NCI-H748 treated with DMSO at 0.1 percent for 48 hours (cell line): ENCODE results near the gene HS6ST3.

Source experiments
- DNase-seq: peaks from one replicate; lab custom pipeline; 2025; lab: John Stamatoyannopoulos, UW

The HS6ST3 gene

GRCh38 chr13:96542986-96543385 lies 453.1 kb downstream of the HS6ST3 start:
- DNase-seq, result no peak

DNA sequence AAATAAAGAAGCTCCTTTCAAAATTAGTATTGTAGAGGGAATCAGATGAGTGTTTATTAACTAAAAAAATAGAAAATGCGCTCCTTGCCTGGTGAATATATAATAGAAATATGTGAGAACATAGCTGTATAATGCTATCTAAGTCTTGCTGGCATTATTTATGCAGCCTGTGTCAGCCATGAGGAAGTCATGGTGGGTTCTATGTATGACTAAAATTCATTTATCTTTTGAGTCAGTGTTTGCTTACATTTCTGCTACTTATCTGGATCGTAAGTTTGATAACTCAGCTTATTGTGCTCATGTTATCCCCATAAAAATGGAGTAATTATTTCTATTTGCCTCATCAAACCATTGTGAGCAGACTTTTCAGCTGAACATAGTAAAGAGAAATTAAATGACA lies 455.1 kb downstream of the HS6ST3 start:
- no peak for DNase-seq

DNA sequence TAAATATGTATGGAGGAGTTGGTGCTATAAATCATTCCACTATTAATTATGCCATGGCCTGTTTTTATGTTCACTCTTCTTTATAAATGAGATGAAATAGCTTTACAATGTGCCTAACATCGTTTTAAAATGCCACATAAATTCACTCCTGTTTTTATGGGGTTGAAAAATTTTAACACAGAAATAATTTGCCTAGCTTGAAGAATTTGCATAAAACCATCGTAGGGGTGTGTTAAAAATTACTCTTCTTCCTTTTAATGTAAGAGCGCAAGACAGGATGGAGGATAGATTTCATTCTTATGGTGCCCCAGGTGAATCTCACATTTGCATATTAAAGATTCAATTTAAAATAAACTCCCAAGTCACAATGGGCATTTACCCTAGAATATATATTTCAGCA lies 456.6 kb downstream of the HS6ST3 start:
- DNase-seq, result no peak

DNA sequence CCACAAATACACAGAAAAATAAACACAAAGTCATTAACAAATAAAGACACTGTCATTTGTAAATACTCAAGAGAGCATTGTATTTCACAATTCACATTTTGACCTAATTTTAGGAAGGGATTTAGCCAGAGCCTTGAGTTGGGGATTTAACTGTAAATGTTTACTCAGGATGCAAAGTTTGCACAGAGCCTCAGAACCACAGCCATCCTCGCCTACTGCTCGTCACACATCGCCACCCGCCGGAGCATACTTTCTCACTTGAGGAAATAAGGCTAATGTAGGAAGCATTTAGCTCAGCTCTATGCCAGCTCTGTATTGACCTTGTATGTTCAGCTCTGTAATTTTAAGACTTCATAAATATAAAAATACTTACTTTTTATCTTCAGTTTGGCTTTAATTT lies 461.6 kb downstream of the HS6ST3 start:
- DNase-seq, result peak; percentile 43

DNA sequence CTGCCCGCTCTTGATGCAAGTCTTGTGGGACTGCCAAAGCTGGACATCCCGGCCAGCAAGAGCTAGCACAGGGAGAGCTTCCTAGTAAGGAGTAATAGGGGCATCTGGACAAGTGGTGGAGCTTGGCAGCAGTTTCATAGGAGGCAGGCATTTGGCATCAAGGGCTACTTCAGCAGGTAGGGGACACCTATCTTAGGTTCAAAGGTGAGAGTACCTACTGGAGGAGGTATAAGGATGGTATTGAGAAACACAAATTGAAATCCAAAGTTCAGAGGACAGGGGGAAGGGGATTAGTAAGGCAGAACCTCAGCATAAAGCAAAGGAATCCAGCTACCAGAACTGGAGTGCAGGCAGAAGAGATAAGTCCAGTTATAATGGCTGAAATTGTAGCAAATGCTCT lies 462.7 kb downstream of the HS6ST3 start:
- DNase-seq, result no peak

DNA sequence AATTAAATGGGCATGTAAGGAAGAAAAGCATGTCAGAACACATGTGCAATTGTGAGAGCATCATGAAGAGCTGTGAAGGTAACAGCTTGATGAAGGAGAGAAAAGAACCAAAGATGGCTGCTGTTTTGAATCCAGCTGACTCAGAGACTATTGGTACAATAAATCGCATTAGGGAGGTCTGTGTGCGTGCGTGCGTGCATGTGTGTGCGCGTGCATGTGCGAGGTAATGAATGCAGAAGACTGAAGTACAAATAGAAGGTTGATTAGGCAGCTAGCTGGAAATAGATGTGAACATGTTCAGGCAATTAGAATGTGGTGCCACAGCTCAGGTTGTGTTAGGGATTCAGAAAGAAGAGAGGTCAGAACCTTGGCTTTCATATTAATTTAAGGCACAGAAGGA lies 463.9 kb downstream of the HS6ST3 start:
- DNase-seq, result no peak

GRCh38 chr13:96573563-96573962 lies 483.7 kb downstream of the HS6ST3 start:
- DNase-seq, result no peak

DNA sequence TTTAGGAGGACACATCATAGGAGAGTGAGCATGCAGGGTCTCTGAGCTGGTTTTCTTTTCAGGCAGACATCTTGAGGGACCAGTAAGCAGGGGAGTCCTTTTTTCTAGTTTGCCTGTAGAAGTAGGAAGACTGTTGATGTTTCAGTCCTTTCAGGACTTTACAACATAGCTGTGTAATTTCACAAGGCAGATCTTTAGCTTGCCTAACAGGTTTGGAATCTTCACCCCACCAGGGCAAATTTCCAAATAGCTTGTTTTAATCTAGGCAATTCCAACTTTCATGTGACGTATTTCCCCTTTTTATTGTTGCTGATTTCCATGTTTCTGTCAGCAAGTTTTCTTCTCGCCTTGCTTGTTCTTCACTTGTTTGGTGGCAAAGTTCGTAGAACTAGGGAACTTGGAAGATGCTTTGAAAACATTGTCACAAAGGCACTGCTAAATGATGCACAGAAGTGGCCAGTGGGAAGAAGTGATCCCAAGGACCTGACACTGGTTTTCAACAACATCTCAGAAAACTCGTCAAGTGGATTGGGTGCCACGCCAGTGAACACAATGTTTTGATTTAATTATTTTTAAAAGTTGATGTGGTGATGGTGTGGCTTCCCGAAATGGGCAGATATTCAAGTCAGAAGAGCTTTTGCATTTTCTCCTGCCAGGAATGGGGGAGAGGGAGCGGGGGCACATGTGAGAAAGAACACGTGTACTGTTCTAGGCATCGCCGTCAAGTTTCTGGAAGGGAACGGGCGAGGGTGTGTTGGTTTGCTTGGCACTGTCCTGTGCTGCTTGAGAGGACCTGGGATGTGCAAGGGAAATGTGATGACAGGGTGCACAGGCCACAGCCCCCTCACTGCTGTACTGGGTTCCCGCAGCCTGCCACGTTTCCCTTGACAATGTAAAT lies 485.8 kb downstream of the HS6ST3 start:
- DNase-seq, result no peak

DNA sequence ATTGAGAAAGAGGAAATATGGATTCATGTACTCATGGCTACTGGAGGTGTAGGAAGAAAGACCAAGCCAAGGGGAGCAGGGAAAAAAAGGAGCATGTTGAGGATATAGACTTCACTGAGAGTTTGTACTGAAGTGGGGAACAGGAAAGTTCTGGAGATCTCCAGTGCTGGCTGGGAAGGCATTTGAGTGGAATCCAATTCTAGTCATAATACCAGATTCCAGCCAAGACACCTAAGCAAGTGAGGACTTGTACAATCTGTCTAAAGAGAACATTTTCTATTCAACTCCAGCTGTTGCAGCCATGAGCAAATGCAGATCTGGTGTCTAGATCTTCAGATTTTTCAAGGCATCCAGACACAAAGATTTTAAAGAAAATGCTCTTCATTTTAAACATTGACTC lies 491.8 kb downstream of the HS6ST3 start:
- DNase-seq, result no peak

DNA sequence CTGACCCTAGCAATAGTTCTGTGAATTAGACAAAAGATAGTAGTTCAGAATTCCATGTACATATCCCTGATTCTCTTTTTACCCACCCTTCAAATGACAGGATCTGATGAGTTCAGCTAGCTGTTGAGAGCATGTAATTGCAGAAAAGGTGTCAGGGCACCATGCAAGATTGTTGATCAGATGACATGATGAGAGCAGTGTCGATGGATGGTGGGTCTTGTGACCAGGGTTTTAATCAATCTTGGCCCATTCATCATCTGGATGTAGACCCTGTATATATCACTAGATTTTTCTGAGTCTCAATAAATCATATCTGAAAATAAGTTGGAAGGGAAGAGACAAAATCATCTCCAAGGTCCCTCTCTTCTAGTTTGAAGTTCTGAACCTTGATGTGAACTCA lies 525.3 kb downstream of the HS6ST3 start:
- no peak for DNase-seq

DNA sequence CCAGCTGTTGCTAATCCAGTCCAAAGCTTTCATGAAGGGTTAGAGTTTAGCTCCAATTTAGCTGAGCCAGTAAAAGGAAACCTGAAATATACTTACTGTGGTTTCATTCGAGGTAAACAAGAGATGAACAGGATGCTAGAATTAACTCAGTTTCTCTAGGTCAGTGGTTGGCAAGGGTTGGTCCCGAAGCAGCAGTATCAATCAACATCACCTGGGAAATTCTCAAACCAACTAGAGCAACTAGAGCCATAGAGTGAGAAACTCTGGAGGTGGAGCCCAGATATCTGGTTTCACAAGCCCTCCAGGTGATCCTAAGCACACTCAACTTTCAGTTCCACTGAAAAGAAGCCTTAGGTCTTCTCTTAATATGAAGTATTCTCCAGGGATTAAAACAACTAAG lies 527.6 kb downstream of the HS6ST3 start:
- no peak for DNase-seq

GRCh38 chr13:96621634-96622183 lies 531.8 kb downstream of the HS6ST3 start:
- peak; percentile 45 for DNase-seq

DNA sequence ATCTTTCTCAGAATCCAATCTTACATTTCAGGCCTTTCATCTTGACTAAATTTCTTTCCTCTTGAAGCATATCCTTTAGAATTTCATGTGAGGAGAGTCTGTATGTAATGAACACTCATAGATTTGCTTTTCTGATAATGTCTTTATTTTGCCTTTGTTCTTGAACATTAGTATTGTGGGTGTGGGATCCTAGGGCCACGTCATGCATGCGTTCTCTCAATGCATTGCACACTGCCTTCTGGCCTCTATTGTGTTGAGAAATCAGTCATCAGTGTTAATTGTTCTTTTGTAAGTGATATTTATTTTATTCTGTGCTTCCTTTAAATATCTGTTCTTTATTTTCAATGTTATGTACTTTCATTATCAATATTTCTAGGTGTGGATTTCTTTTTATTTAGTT lies 539.4 kb downstream of the HS6ST3 start:
- DNase-seq, result no peak

GRCh38 chr13:96632536-96633320 lies 542.8 kb downstream of the HS6ST3 start:
- DNase-seq, result no peak

GRCh38 chr13:96636001-96636709 lies 546.2 kb downstream of the HS6ST3 start:
- no peak for DNase-seq

- no peak for DNase-seq
Measured at GRCh38 chr13:96637039-96637438, 547.1 kb downstream of the HS6ST3 start.

GRCh38 chr13:96646101-96646500 lies 556.2 kb downstream of the HS6ST3 start:
- DNase-seq, result no peak

DNA sequence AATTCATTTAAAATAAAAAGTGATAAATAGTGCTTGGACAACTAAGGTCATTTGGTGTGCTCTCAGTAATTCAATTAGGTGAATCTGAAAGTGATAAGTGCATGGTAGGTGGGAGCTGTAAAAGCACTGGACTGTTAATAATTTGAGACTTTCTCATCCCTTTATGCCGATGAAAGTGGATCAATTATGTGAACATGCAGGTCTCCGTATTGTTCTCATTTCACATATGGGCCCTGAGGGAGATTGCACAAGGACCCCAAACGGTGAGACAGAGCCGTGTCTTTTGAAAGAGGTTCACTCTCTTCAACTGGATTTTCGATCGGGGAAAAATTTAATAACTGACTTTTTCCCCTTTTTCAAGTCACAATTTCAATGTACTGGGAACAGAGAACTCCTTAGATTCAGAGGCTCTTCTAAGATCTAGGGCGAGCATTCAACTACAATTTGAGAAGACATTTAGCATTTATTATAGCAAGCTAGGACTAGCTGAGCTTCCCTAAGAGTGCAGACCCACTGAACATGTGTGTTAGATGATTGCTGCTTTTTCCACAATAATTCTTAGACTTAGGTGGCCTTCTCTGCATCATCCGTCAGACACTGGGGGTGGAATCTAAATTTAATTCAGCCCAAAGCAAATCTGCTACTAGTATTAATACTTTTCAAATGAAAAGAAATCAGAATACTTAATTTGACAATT lies 556.8 kb downstream of the HS6ST3 start:
- no peak for DNase-seq

- DNase-seq, result no peak
Measured at GRCh38 chr13:96650301-96650886, 560.5 kb downstream of the HS6ST3 start.

- no peak for DNase-seq
Measured at GRCh38 chr13:96651598-96651997, 561.7 kb downstream of the HS6ST3 start.

GRCh38 chr13:96652506-96652905 lies 562.6 kb downstream of the HS6ST3 start:
- DNase-seq, result no peak
